Measurements from ENCODE around the gene PPBP.

DNA sequence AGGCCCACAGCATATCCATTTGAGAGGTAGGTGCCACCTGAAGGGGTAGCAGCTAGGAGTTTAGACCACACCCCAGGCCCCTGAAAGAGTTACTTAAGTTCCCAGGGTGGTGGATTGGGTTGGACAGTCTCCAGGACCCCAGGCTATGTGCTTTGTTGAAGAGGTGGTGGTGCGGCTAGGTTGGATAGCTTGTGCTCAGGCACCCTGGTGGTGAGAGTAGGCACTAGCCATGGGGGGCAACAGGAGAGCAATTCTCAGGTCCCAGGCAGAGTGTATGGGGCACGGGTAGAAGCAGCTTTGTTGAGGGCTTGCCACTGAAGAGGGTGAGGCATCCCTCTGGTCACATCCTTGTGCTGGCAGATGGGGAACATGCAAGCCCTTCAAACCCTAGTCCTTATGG, 11.8 kb downstream of the PPBP start:
- no peak for TF ChIP-seq POLR2AphosphoS5 (IDR thresholded peaks at IDR 0.05)
- TF ChIP-seq, protein P1, sequence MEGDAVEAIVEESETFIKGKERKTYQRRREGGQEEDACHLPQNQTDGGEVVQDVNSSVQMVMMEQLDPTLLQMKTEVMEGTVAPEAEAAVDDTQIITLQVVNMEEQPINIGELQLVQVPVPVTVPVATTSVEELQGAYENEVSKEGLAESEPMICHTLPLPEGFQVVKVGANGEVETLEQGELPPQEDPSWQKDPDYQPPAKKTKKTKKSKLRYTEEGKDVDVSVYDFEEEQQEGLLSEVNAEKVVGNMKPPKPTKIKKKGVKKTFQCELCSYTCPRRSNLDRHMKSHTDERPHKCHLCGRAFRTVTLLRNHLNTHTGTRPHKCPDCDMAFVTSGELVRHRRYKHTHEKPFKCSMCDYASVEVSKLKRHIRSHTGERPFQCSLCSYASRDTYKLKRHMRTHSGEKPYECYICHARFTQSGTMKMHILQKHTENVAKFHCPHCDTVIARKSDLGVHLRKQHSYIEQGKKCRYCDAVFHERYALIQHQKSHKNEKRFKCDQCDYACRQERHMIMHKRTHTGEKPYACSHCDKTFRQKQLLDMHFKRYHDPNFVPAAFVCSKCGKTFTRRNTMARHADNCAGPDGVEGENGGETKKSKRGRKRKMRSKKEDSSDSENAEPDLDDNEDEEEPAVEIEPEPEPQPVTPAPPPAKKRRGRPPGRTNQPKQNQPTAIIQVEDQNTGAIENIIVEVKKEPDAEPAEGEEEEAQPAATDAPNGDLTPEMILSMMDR (IDR thresholded peaks at IDR 0.05): no peak
- no peak for TF ChIP-seq EP300 (IDR thresholded peaks at IDR 0.05)
- no peak for TF ChIP-seq POLR2A (IDR thresholded peaks at IDR 0.05; ENCODE audit: low read depth)
